ENCODE results near the gene PLCL2. TPM values are rescaled to one million over a fixed set of nuclear protein-coding genes. Genes with fewer than 3 reads are reported as not detected.

PLCL2 gene
- total and polyA plus RNA-seq, 2 experiments from 2014 or later = 1.6 to 9.7 TPM

- TF ChIP-seq ZNF331 (CRISPR knock-in tag; IDR thresholded peaks at IDR 0.05; ENCODE audit: low read depth) (no peak), CREB1 (CRISPR knock-in tag; IDR thresholded peaks at IDR 0.05; ENCODE audit: low read depth) (no peak), STAT1 (IDR thresholded peaks at IDR 0.05; ENCODE audit: unreplicated experiment) (no peak), EZH2 (IDR thresholded peaks at IDR 0.05; ENCODE audit: low read depth, unreplicated experiment) (no peak), EZH2phosphoT487 (IDR thresholded peaks at IDR 0.05; ENCODE audit: unreplicated experiment) (no peak), NANOG (IDR thresholded peaks at IDR 0.05; ENCODE audit: borderline replicate concordance) (no peak), REST (IDR thresholded peaks at IDR 0.05; ENCODE audit: unreplicated experiment) (no peak), ETS1 (IDR thresholded peaks at IDR 0.05) (no peak), JUNB (IDR thresholded peaks at IDR 0.05; ENCODE audit: unreplicated experiment) (no peak)
Measured at GRCh38 chr3:17052363-17052762, 167.6 kb downstream of the PLCL2 start (continued).

GRCh38 chr3:17054301-17054981, 169.7 kb downstream of the PLCL2 start:
- no peaks in the 10 kb centered on the region; the same call in 1 of the 2 replicates for H3K9me2 ChIP-seq (ENCODE audit: insufficient read depth)
- DNase-seq (ENCODE audit: low spot score) (no peak), ATAC-seq (no peak)
- no peaks in the 10 kb centered on the region for H3K27me3 ChIP-seq (ENCODE audit: insufficient read depth)
- H3K79me2 ChIP-seq (replicated peaks; ENCODE audit: insufficient read depth) = no peaks in the 10 kb centered on the region
- H3K9me3 Mint-ChIP-seq = peaks cover 2% of the 10 kb centered on the region; the same call in 1 of the 3 replicates
- H4K20me1 ChIP-seq (replicated peaks; ENCODE audit: insufficient read depth) = no peaks in the 10 kb centered on the region
- H3K36me3 ChIP-seq (ENCODE audit: insufficient read depth) = no peaks in the 10 kb centered on the region
- peaks cover 4% of the 10 kb centered on the region; the same call in 1 of the 3 replicates for H3K4me1 Mint-ChIP-seq
- no peak overlapping the region for H3K4me3 Mint-ChIP-seq
- peaks cover 8% of the 10 kb centered on the region; the same call in 2 of the 3 replicates for H3K36me3 Mint-ChIP-seq (ENCODE audit: low read depth)
- H3K27ac ChIP-seq (ENCODE audit: low read depth) = no peak overlapping the region
- H3K27ac Mint-ChIP-seq = no peak overlapping the region
- no peak overlapping the region for H2AFZ ChIP-seq
- H3K4me1 ChIP-seq (ENCODE audit: insufficient read depth) = no peaks in the 10 kb centered on the region
- no peak overlapping the region for H3K4me3 ChIP-seq
- H3K27me3 Mint-ChIP-seq (ENCODE audit: insufficient read depth, low read depth, poor library complexity) = peaks cover 3% of the 10 kb centered on the region
- H3F3A ChIP-seq (replicated peaks; ENCODE audit: low read depth) = no peaks in the 10 kb centered on the region
- no peak overlapping the region for H3K4me2 ChIP-seq
- no peak for TF ChIP-seq ZNF114 (CRISPR knock-in tag; IDR thresholded peaks at IDR 0.05)
- TF ChIP-seq STAT1 (IDR thresholded peaks at IDR 0.05; ENCODE audit: unreplicated experiment) = no peak
- TF ChIP-seq NANOG (IDR thresholded peaks at IDR 0.05; ENCODE audit: borderline replicate concordance) = no peak
- TF ChIP-seq ZNF462 (CRISPR knock-in tag; IDR thresholded peaks at IDR 0.05) = no peak
- TF ChIP-seq JUNB (IDR thresholded peaks at IDR 0.05; ENCODE audit: unreplicated experiment) = no peak
- TF ChIP-seq EZH2phosphoT487 (IDR thresholded peaks at IDR 0.05; ENCODE audit: unreplicated experiment) = no peak
- no peak for TF ChIP-seq CTCF (conservative IDR thresholded peaks at IDR 0.05; ENCODE audit: low read depth in 2 of 2)

Data from GM23338 (cell line).